Measurements from ENCODE around the gene GALE.
"Not testable (repeated sequence)": the region's sequence is repeated elsewhere in the genome, so short reads cannot be mapped to it uniquely, and the experiment has no call there.

Gene GALE

DNA sequence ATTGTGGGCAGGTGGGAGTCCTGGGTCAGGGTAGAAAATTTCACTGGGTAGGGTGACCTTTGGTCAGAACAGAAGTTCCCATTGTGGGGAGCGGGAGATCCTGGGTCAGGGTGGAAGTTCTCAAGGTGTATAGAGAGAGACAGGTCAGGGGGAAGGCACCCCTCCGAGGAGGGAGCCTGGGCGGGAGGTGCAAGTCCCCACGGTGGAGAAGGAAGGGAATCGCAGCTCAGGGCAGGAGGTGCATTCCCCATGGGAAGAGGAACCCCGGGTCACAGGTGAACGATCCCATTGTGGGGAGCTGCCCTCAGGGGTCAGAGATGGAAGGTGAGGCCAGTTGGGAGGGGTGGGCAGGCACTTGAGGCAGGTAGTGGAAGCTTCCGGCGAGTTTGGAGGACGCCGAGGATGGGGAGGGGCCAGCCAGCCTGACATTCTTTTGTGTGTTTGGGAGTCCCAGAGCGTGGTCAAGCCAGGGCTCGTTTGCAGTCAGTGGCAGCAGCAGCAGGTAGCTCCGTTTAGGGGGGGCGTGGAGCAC is 9.0 kb downstream of the GALE start:
- peaks cover 48% of the 10 kb centered on the region for H3K36me3 ChIP-seq (ENCODE audit: control insufficient read depth, insufficient read depth, low read length)
- peak overlapping the region; percentile 41 for H3K27ac ChIP-seq (ENCODE audit: low read depth, low read length, severe bottlenecking)
- peak overlapping the region; percentile 94 for H3K4me3 ChIP-seq (ENCODE audit: extremely low read depth, insufficient read depth, low read length, poor library complexity, severe bottlenecking)
- WGBS, 2 experiments (ENCODE audit: insufficient coverage in 2 of 2) = 0 to 1% methylated on average over 13 to 14 of the region's 15 CpGs
- H3K4me1 ChIP-seq (ENCODE audit: control insufficient read depth, insufficient read depth, low read length, poor library complexity, severe bottlenecking) = peaks cover 22% of the 10 kb centered on the region
- no peaks in the 10 kb centered on the region for H3K9me3 ChIP-seq (ENCODE audit: control insufficient read depth, low read length)

DNA sequence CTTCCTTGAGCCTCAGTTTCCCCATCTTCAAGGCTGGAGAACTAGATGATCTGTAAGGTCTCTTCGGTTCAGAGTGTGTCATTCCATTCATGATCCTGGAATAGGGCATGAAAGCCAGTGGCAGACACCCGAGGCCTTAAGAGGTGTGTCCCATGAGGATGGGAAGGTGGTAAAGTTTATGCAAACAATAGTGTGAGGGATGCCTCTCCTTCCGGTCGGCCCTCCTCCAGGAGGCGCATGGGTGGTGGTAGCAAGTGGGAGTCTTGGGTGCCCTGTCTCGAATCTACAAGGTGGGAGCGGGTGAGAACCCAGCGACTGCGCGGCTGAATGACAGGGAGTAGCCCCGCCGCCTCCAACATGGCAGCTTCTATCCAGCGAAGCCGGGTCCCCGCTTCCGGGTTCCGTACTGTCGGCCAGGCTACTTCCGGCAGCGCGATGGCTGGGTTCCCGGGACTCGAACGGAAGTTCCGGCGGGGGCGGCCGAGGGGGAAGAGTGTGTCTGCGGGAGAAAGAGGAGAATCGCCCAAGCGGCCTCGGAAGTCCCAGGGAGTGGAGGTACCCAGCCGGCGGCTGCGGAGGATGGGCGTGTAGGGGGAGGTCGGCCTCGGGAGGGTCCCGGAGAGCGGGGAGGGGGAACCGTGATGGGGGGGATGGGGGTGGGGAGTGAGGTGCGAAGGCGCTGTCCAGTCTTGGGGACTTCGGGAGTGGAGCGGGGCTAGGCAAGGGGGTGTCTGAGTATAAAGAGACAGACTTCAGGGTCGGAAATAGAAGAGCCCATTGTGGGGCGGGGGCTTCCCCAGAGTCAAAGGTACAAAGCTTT is 9.6 kb downstream of the GALE start, which contains the start of gene LYPLA2:
Gene LYPLA2 (plus strand): TSS at position 450 of the 820 bp plus-strand sequence. CDS start 1,538 bp downstream, outside the sequence.
- Histone ChIP-seq H3K9me3 (ENCODE audit: control insufficient read depth, low read length) (no peaks in the 10 kb centered on the region), H3K4me3 (ENCODE audit: extremely low read depth, insufficient read depth, low read length, poor library complexity, severe bottlenecking) (peak within 1 kb of the TSS; percentile 94), H3K4me1 (ENCODE audit: control insufficient read depth, insufficient read depth, low read length, poor library complexity, severe bottlenecking) (peaks cover 22% of the 10 kb centered on the region), H3K27ac (ENCODE audit: low read depth, low read length, severe bottlenecking) (peak within 1 kb of the TSS; percentile 90), H3K36me3 (ENCODE audit: control insufficient read depth, insufficient read depth, low read length) (peaks cover 51% of the 10 kb centered on the region)
- 2 to 3% methylated on average over 30 to 42 of the region's 47 CpGs for WGBS, 2 experiments (ENCODE audit: insufficient coverage in 2 of 2)

DNA sequence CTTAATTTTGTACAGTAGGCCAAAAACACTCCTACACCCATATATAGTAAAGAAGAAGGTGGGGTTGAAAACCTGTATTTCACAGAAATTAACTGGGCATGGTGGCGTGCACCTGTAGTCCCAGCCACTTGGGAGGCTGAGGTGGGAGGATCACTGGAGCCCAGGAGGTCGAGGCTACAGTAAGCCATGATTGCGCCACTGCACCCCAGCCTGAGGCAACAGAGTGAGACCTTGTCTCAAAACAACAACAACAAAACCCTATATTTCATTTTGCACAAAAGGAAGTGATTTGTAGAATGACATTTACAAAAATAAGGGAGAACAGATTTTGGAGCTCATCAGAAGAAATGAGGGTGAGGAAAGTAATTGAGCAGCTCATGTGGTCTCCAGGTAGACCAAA is 11.9 kb downstream of the GALE start:
- Histone ChIP-seq H3K4me3 (ENCODE audit: extremely low read depth, insufficient read depth, low read length, poor library complexity, severe bottlenecking) (no peak overlapping the region), H3K4me1 (ENCODE audit: control insufficient read depth, insufficient read depth, low read length, poor library complexity, severe bottlenecking) (peaks cover 18% of the 10 kb centered on the region), H3K36me3 (ENCODE audit: control insufficient read depth, insufficient read depth, low read length) (peaks cover 62% of the 10 kb centered on the region), H3K27ac (ENCODE audit: low read depth, low read length, severe bottlenecking) (no peak overlapping the region), H3K9me3 (ENCODE audit: control insufficient read depth, low read length) (no peaks in the 10 kb centered on the region)
- 100% methylated on average over 1 of the region's 3 CpGs; no CpG with 5 or more reads in 1 of the 2 experiments for WGBS, 2 experiments (ENCODE audit: insufficient coverage in 2 of 2)

DNA sequence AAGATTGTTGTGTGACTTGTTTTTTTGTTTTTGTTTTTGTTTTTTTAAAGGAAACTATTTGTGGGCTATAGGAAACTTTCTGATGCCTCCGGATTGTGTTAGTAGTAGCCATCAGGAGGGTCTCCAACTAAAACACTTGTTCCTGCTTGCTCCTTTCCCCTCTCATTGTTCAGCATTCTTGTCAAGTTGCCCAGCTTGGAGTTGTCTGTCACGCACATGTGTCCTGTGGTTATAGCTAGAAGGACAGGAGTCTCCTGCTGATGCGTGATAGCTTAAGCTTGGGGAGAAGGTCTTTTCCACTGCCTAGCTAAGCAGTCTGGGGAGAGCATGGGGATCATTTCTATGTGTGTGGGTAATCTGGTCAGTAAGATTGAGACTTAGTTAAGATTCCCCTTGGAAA is 12.9 kb downstream of the GALE start:
- 86 to 100% methylated on average over 1 of the region's 3 CpGs for WGBS, 2 experiments (ENCODE audit: insufficient coverage in 2 of 2)
- Histone ChIP-seq H3K4me1 (ENCODE audit: control insufficient read depth, insufficient read depth, low read length, poor library complexity, severe bottlenecking) (peaks cover 13% of the 10 kb centered on the region), H3K27ac (ENCODE audit: low read depth, low read length, severe bottlenecking) (no peak overlapping the region), H3K9me3 (ENCODE audit: control insufficient read depth, low read length) (no peaks in the 10 kb centered on the region), H3K36me3 (ENCODE audit: control insufficient read depth, insufficient read depth, low read length) (peaks cover 60% of the 10 kb centered on the region), H3K4me3 (ENCODE audit: extremely low read depth, insufficient read depth, low read length, poor library complexity, severe bottlenecking) (no peak overlapping the region)

DNA sequence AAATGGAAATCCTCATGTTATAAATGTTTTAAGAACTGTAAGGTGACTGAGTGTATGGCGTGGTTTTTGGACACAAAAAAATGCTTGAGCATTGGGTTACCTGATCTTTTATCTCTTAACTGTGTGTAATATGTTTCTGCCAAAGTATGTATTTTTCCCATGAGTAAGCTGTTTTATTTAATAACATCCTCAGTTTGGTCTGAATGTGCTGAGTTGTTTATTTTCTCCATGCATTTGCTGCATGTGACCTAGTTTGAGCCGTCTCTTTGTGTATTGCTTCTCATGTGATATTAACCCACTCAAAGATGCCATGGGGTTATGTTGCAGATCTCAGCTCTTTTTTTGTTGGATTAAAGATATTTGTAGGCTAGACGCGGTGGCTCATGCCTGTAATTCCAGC is 15.7 kb downstream of the GALE start:
- peaks cover 5% of the 10 kb centered on the region for H3K4me1 ChIP-seq (ENCODE audit: control insufficient read depth, insufficient read depth, low read length, poor library complexity, severe bottlenecking)
- no peak overlapping the region for H3K27ac ChIP-seq (ENCODE audit: low read depth, low read length, severe bottlenecking)
- H3K36me3 ChIP-seq (ENCODE audit: control insufficient read depth, insufficient read depth, low read length) = peaks cover 86% of the 10 kb centered on the region
- WGBS, 2 experiments (ENCODE audit: insufficient coverage in 2 of 2) = 92 to 96% methylated on average over 3 to 4 of the region's 4 CpGs
- no peaks in the 10 kb centered on the region for H3K9me3 ChIP-seq (ENCODE audit: control insufficient read depth, low read length)
- H3K4me3 ChIP-seq (ENCODE audit: extremely low read depth, insufficient read depth, low read length, poor library complexity, severe bottlenecking) = no peak overlapping the region

DNA sequence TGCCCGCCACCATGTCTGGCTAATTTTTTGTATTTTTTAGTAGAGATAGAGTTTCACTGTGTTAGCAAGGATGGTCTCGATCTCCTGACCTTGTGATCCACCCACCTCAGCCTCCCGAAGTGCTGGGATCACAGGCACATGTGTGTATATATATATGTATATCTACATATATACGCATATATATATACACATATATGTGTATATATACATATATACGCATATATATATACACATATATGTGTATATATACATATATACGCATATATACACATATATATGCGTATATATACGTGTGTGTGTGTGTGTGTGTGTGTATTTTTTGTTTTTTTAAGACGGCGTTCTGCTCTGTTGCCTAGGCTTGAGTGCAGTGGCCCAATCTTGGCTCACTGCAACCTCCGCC is 17.4 kb downstream of the GALE start:
- H3K9me3 ChIP-seq (ENCODE audit: control insufficient read depth, low read length); H3K27ac ChIP-seq (ENCODE audit: low read depth, low read length, severe bottlenecking); H3K4me3 ChIP-seq (ENCODE audit: extremely low read depth, insufficient read depth, low read length, poor library complexity, severe bottlenecking); H3K4me1 ChIP-seq (ENCODE audit: control insufficient read depth, insufficient read depth, low read length, poor library complexity, severe bottlenecking): not testable (repeated sequence)
- H3K36me3 ChIP-seq (ENCODE audit: control insufficient read depth, insufficient read depth, low read length) = peaks cover 80% of the 10 kb centered on the region
- 85 to 97% methylated on average over 3 of the region's 11 CpGs for WGBS, 2 experiments (ENCODE audit: insufficient coverage in 2 of 2)

DNA sequence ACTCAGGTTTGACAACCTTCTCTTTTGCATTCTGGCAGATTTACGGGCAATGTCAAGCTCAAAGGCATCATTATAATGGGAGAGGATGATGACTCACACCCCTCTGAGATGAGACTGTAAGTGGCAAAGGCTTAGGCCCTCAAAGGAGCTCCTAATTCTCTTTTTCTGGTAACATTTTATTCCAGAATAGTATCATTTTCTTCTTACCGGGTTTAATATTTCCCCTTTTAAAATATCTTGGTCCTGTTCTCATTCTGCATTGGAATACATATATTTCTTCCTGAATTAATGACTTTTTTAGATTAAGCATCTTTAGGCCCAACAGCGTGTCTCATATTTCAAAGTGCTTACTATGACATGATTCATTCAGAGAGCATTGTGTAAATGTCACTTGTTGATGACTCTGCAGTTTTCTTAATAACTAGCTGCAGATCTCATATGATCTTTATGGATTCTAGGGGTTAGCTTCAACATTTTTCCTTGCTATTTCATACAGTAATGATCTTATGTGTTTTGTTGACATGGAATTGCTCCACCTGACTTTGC is 20.7 kb downstream of the GALE start:
- Histone ChIP-seq H3K4me3 (ENCODE audit: extremely low read depth, insufficient read depth, low read length, poor library complexity, severe bottlenecking) (no peak overlapping the region), H3K9me3 (ENCODE audit: control insufficient read depth, low read length) (no peaks in the 10 kb centered on the region), H3K27ac (ENCODE audit: low read depth, low read length, severe bottlenecking) (no peak overlapping the region), H3K4me1 (ENCODE audit: control insufficient read depth, insufficient read depth, low read length, poor library complexity, severe bottlenecking) (peaks cover 9% of the 10 kb centered on the region), H3K36me3 (ENCODE audit: control insufficient read depth, insufficient read depth, low read length) (peaks cover 47% of the 10 kb centered on the region)
- WGBS, 2 experiments (ENCODE audit: insufficient coverage in 2 of 2) = 100% methylated on average over 2 of the region's 3 CpGs; no CpG with 5 or more reads in 1 of the 2 experiments

DNA sequence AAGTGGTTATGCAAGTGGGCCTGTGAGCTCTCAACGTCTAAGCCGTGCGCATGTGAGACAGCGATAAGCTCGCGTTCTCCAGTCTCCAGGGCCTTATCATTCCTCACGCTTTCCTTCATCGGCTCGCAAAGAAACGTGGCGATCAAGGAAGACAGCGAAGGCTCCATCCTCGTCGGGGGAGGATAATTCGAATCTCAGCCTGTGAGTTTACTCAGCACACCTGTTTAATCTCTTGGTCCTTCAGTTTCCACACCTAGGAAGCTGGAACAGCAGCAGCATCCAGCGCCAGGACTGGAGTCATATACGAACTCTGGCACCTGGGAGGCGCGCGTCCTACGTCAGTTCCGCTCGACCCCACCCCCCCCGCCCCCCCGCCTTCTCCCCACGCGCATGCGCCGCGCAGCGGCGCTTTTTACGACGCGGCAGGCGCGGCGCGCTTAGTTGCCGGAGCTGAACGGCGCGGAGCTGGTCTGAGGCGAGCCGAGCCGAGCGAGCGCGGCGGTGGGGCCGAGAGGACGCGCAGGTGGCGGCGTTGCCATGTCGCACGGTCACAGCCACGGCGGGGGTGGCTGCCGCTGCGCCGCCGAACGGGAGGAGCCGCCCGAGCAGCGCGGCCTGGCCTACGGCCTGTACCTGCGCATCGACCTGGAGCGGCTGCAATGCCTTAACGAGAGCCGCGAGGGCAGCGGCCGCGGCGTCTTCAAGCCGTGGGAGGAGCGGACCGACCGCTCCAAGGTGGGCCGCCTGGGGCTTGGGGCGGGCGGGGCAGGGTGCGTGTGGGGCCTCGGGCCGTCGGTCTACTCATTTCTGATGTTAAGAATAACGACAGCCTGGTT is 22.4 kb downstream of the GALE start, which contains the start of gene PITHD1:
Gene PITHD1 (plus strand): TSS at position 440 of the 836 bp plus-strand sequence. CDS start 98 bp downstream, at position 538.
- no peaks in the 10 kb centered on the region for H3K9me3 ChIP-seq (ENCODE audit: control insufficient read depth, low read length)

DNA sequence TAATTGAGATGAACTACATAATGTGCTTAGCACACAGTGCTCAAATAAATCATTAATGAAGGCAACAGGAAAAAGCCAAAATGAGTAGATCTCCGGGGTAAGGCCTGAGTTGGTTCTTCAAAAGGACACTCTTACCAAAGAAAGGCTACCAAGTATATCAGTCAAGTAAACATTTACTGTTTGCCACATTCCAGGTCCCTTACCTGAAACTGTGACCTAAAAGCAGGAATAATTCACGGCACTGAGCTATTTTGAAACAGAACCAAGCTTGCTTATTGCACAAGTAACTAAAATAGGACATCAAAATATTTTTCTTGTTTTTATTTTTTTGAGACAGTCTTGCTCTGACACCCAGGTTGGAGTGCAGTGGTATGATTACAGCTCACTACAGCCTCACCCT is 24.3 kb downstream of the GALE start:
- Histone ChIP-seq H3K36me3 (ENCODE audit: control insufficient read depth, insufficient read depth, low read length) (peaks cover 17% of the 10 kb centered on the region), H3K4me1 (ENCODE audit: control insufficient read depth, insufficient read depth, low read length, poor library complexity, severe bottlenecking) (peaks cover 9% of the 10 kb centered on the region), H3K9me3 (ENCODE audit: control insufficient read depth, low read length) (no peaks in the 10 kb centered on the region), H3K4me3 (ENCODE audit: extremely low read depth, insufficient read depth, low read length, poor library complexity, severe bottlenecking) (no peak overlapping the region), H3K27ac (ENCODE audit: low read depth, low read length, severe bottlenecking) (no peak overlapping the region)
- 92% methylated on average over 2 of the region's 2 CpGs; no CpG with 5 or more reads in 1 of the 2 experiments for WGBS, 2 experiments (ENCODE audit: insufficient coverage in 2 of 2)

More for the DNA sequence above, 22.4 kb downstream of the GALE start, which contains the start of gene PITHD1:
- Histone ChIP-seq H3K27ac (ENCODE audit: low read depth, low read length, severe bottlenecking) (peak within 1 kb of the TSS; percentile 86), H3K36me3 (ENCODE audit: control insufficient read depth, insufficient read depth, low read length) (peaks cover 32% of the 10 kb centered on the region), H3K4me1 (ENCODE audit: control insufficient read depth, insufficient read depth, low read length, poor library complexity, severe bottlenecking) (peaks cover 9% of the 10 kb centered on the region), H3K4me3 (ENCODE audit: extremely low read depth, insufficient read depth, low read length, poor library complexity, severe bottlenecking) (peak within 1 kb of the TSS; percentile 79)
- 0% methylated on average over 62 of the region's 91 CpGs for WGBS, 2 experiments (ENCODE audit: insufficient coverage in 2 of 2)

DNA sequence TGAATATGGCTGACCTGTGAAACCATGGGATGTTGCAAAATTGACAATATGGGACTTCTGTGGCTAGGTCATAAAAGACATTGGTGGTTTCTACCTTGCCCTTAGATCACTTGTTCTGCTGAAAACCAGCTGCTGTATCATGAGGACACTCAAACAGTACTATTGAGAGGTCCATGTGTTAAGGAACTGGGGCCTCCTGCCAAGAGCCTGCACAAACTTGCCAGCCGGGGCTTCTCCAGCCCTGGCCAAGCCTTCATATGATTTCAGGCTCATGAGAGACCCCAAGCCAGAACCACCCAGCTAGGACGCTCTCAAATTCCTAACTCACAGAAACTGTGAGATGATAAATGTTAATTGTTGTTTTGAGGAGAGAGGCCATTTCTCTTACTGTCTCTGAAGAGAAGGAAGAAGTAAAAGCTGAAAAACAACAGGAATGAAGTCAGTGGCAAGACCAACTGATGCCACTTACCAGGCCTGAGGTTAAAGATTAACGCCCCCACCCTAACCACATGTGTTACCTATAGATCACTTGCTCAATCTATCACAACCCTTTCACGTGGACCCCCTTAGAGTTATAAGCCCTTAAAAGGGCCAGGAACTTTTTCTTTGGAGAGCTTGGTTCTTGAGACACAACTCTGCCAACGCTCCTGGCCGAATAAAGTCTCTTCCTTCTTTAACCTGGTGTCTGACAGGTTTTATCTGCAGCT is 26.2 kb downstream of the GALE start:
- H3K9me3 ChIP-seq (ENCODE audit: control insufficient read depth, low read length) = no peaks in the 10 kb centered on the region
- H3K27ac ChIP-seq (ENCODE audit: low read depth, low read length, severe bottlenecking) = no peak overlapping the region
- peaks cover 4% of the 10 kb centered on the region for H3K36me3 ChIP-seq (ENCODE audit: control insufficient read depth, insufficient read depth, low read length)
- WGBS, 2 experiments (ENCODE audit: insufficient coverage in 2 of 2) = 89 to 92% methylated on average over 4 to 5 of the region's 6 CpGs
- H3K4me1 ChIP-seq (ENCODE audit: control insufficient read depth, insufficient read depth, low read length, poor library complexity, severe bottlenecking) = peaks cover 3% of the 10 kb centered on the region
- H3K4me3 ChIP-seq (ENCODE audit: extremely low read depth, insufficient read depth, low read length, poor library complexity, severe bottlenecking) = no peak overlapping the region

Data from mesodermal cell (in vitro differentiated cells).